Measurements from ENCODE around the gene SORCS2.

The SORCS2 gene

DNA sequence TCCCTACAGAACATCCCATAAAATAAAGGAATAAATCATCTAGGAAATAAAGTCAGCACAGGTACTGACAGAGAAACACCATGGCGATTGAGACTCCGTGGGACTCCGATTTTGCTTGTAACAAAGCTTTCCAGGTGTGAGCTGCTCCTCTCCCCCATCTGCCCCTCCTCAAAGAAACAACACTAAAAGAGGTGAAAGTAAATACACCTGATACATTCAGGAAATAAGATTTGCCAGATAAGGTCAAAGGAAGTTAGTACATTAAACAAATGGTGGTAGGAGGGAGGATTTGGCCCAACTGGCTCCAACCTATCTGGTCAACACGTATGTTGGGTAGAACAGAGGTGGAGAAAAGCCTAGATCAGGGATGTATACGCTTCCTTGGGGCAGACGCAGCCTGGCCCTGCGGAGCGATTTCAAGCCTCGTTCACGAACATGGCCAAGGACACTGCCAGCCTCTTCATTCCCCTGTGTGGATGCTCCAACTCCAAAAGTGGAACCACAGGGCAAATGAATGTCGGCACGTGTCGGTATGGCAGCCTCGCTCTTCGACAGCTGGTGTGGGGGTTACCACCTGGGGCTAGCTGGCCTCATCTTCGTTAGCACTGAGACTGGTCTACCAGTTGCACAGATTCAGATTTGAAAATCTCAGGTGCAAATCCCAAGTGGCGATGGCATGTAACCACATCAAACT lies 584.8 kb downstream of the SORCS2 start:
- no peaks in the 10 kb centered on the region for H3K9me3 ChIP-seq (ENCODE audit: control insufficient read depth, insufficient read depth, low read depth, low read length)
- H3K27ac ChIP-seq (ENCODE audit: low read depth, low read length) = no peak overlapping the region
- H3K36me3 ChIP-seq (ENCODE audit: control insufficient read depth, insufficient read depth, low read length) = peaks cover 86% of the 10 kb centered on the region
- H3K27me3 ChIP-seq (ENCODE audit: control insufficient read depth, insufficient read depth, low read length) = no peaks in the 10 kb centered on the region
- no peak overlapping the region for H3K9ac ChIP-seq (ENCODE audit: low read length)
- no peak overlapping the region for H3K4me3 ChIP-seq (ENCODE audit: low read depth, low read length)
- H3K4me1 ChIP-seq (ENCODE audit: control insufficient read depth, insufficient read depth, low read length) = peaks cover 3% of the 10 kb centered on the region; the same call in 1 of the 2 replicates

DNA sequence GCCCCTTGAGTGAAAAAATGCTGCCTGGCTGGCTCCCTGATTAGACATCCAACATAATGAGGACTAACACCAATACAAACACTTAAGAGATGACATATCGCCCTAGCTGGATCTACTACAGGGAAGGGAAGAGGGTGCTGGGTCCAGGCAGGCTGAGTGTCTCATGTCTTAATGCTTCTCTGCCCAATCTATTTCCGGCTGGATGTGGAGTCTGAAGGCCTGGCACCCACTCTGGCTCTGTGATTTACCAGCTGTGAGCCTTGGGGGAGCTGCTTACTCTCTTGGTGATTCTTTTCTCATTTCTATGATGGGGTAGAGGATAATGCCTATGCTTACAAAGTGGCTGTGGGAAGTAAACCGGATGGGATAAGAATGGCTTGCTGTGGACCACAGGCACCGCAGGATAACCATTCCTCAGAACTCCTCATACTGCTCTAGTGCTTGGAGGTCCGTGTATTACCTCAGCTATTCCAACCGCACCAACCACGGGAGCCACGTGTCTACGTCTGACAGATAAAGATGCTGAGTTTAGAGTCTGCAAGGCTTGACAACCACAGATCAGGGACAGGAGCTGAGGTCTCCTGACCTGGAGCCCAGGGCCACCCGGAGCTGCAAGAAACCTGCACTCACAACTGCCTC lies 585.7 kb downstream of the SORCS2 start:
- no peaks in the 10 kb centered on the region for H3K27me3 ChIP-seq (ENCODE audit: control insufficient read depth, insufficient read depth, low read length)
- H3K27ac ChIP-seq (ENCODE audit: low read depth, low read length) = no peak overlapping the region
- H3K36me3 ChIP-seq (ENCODE audit: control insufficient read depth, insufficient read depth, low read length) = peaks cover 80% of the 10 kb centered on the region

DNA sequence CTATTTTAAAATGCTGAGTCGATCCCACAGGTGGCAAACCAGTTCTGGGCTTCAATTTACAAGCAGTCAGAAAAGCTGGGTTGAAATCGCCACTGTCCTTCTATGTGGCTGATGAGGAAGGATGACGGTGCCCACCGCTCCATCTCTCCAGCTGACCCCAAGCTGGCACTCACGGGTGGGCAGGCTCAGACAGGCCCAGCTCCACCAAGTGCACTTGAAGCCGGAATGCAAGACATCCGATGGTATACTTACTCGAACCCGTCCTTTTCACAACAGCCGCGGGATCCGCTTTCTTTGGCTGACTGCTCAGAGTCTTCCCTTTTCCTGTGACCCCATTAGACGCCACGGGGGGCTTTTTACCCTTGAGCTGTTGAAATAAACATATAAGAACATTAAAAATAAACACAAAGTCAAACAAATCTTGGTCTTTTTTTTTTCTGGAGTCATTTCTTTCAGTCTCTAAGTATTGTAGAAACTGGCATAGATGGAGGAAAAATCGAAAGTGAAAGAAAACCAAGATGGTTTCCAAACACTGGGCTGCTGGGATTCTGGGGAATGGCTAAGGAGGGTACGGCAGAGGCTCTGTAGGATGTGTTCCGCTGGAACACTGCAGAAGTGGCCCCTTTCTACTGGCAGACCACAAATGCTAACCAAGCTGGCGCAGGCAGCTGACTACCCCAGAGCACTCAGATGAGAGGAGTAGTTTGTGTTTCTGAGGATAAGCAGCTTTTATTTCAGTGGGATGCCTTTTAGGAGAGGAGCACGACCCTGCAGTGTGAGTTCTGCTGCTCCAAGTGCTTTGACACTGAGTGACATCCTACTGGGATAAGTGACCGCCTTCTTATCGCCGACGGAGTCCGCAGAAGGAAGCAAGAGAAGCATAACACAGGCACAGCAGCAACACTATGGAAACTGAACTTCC lies 586.4 kb downstream of the SORCS2 start:
- Histone ChIP-seq H3K27me3 (ENCODE audit: control insufficient read depth, insufficient read depth, low read length) (no peaks in the 10 kb centered on the region), H3K4me1 (ENCODE audit: control insufficient read depth, insufficient read depth, low read length) (peaks cover 3% of the 10 kb centered on the region; the same call in 1 of the 2 replicates), H3K27ac (ENCODE audit: low read depth, low read length) (no peak overlapping the region), H3K36me3 (ENCODE audit: control insufficient read depth, insufficient read depth, low read length) (peaks cover 76% of the 10 kb centered on the region), H3K4me3 (ENCODE audit: low read depth, low read length) (no peak overlapping the region), H3K9me3 (ENCODE audit: control insufficient read depth, insufficient read depth, low read depth, low read length) (no peaks in the 10 kb centered on the region), H3K9ac (ENCODE audit: low read length) (no peak overlapping the region)

More for the DNA sequence above, 585.7 kb downstream of the SORCS2 start:
- Histone ChIP-seq H3K4me3 (ENCODE audit: low read depth, low read length) (no peak overlapping the region), H3K4me1 (ENCODE audit: control insufficient read depth, insufficient read depth, low read length) (peaks cover 3% of the 10 kb centered on the region; the same call in 1 of the 2 replicates), H3K9ac (ENCODE audit: low read length) (no peak overlapping the region), H3K9me3 (ENCODE audit: control insufficient read depth, insufficient read depth, low read depth, low read length) (no peaks in the 10 kb centered on the region)

DNA sequence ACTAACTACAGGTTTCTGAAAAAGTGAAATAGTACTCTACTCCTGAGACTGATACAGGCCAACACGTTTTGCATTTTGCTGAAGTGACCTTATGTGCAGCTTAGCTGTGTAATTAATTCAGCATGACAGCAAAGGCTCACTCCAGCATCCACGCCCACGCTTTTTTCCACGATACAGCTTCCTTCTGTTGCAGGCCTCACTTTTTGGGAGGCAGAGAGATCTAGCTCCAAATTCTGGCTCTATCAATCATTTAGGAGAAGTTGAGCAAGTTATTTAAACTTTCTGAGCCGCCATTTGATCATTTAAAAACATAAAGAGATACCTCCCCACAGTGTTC lies 587.1 kb downstream of the SORCS2 start:
- no peaks in the 10 kb centered on the region for H3K9me3 ChIP-seq (ENCODE audit: control insufficient read depth, insufficient read depth, low read depth, low read length)

DNA sequence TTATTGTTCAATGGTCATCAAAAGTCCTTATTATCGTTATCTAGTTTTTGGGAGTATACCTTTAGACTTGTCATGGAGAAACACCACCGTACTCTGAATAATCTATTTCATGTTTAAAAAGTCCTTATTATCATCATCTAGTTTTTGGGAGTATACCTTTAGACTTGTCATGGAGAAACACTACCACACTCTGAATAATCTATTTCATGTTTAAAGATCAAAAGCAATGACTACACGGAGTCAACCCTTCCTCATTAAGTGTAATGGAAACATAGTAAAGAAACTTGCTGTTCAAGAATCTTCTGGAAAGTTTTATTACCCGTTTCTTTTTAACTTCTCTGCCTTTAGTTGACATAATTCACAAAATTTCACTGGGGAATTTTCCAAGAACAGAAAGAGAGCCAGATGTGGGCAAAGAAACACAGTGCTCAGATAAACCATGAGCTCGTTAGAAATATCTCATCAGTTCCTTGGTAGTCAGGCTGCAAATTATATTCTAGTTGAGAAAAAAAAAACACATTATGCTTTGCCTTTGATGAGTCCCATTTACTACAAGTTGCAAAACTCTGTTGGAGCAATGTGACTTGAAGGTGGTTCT lies 588.5 kb downstream of the SORCS2 start:
- H3K4me1 ChIP-seq (ENCODE audit: control insufficient read depth, insufficient read depth, low read length) = no peaks in the 10 kb centered on the region
- no peak overlapping the region for H3K9ac ChIP-seq (ENCODE audit: low read length)
- no peak overlapping the region for H3K27ac ChIP-seq (ENCODE audit: low read depth, low read length)
- H3K4me3 ChIP-seq (ENCODE audit: low read depth, low read length) = no peak overlapping the region
- H3K36me3 ChIP-seq (ENCODE audit: control insufficient read depth, insufficient read depth, low read length) = peaks cover 79% of the 10 kb centered on the region
- no peaks in the 10 kb centered on the region for H3K27me3 ChIP-seq (ENCODE audit: control insufficient read depth, insufficient read depth, low read length)
- no peaks in the 10 kb centered on the region for H3K9me3 ChIP-seq (ENCODE audit: control insufficient read depth, insufficient read depth, low read depth, low read length)

More for the DNA sequence above, 587.1 kb downstream of the SORCS2 start:
- Histone ChIP-seq H3K4me3 (ENCODE audit: low read depth, low read length) (no peak overlapping the region), H3K4me1 (ENCODE audit: control insufficient read depth, insufficient read depth, low read length) (peaks cover 3% of the 10 kb centered on the region; the same call in 1 of the 2 replicates), H3K27ac (ENCODE audit: low read depth, low read length) (no peak overlapping the region; the same call in 1 of the 2 replicates), H3K9ac (ENCODE audit: low read length) (no peak overlapping the region), H3K36me3 (ENCODE audit: control insufficient read depth, insufficient read depth, low read length) (peaks cover 76% of the 10 kb centered on the region), H3K27me3 (ENCODE audit: control insufficient read depth, insufficient read depth, low read length) (no peaks in the 10 kb centered on the region)

DNA sequence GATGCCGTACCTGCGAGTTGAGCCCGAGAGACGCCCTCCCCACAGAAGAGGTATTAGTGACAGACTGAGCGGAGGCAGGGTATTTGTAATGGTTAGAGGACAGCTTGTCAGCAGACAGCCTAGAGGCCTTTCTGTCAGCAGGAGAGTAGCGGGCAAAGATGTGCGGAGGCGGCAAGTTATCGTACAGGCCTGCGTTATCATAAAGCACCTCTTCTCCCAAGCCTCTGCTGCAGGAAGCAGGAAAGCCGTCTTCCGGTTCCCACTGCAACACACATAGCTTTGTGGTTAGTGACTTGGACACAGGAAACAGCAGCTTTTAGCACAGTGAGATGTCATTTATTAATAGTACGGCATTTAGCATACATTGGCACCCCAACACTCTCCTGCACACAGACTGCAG lies 589.0 kb downstream of the SORCS2 start:
- H3K36me3 ChIP-seq (ENCODE audit: control insufficient read depth, insufficient read depth, low read length) = peaks cover 80% of the 10 kb centered on the region
- no peaks in the 10 kb centered on the region for H3K27me3 ChIP-seq (ENCODE audit: control insufficient read depth, insufficient read depth, low read length)
- H3K27ac ChIP-seq (ENCODE audit: low read depth, low read length) = no peak overlapping the region
- no peaks in the 10 kb centered on the region for H3K4me1 ChIP-seq (ENCODE audit: control insufficient read depth, insufficient read depth, low read length)
- H3K9me3 ChIP-seq (ENCODE audit: control insufficient read depth, insufficient read depth, low read depth, low read length) = no peaks in the 10 kb centered on the region
- no peak overlapping the region for H3K9ac ChIP-seq (ENCODE audit: low read length)
- no peak overlapping the region for H3K4me3 ChIP-seq (ENCODE audit: low read depth, low read length)

DNA sequence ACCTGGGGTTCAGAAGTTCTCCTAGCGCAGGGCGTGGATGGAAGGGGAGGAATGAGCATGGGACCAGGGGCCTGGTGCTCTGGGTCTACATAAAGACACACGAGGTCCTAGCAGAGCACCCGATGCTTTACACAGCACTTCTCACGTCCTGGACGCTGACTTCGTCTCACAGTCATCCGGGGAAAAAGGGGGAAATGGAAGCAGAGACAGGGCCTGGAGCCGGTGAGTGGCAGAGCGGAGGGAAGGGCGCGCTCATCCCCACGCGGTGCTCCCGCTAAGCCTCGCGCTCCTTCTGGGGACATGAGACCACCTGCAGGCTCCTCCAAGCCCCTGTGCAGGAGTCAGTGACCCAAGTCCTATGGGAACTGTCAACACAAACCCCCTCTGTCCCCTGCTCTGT lies 589.7 kb downstream of the SORCS2 start:
- Histone ChIP-seq H3K4me1 (ENCODE audit: control insufficient read depth, insufficient read depth, low read length) (no peaks in the 10 kb centered on the region), H3K4me3 (ENCODE audit: low read depth, low read length) (no peak overlapping the region), H3K9me3 (ENCODE audit: control insufficient read depth, insufficient read depth, low read depth, low read length) (no peaks in the 10 kb centered on the region), H3K27ac (ENCODE audit: low read depth, low read length) (no peak overlapping the region), H3K36me3 (ENCODE audit: control insufficient read depth, insufficient read depth, low read length) (peaks cover 74% of the 10 kb centered on the region), H3K27me3 (ENCODE audit: control insufficient read depth, insufficient read depth, low read length) (no peaks in the 10 kb centered on the region), H3K9ac (ENCODE audit: low read length) (no peak overlapping the region)

DNA sequence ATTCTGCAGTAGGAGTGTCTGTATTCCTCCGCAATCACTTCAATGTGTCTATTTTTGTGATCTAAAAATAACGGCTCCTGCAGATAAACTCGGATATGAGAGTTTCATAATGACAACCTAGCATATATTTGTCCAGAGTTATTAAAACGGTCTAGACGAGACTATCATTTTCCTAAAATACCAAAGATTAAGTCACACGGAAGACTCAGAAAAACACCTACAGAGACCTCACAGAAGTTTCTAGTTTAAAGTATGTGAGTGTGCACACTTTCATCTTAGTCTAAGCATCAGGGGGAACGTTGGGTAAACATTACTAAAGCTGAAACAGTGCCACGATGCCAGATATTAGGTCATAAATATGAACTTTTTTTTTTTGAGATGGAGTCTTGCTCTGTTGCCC lies 590.4 kb downstream of the SORCS2 start:
- H3K27me3 ChIP-seq (ENCODE audit: control insufficient read depth, insufficient read depth, low read length) = no peaks in the 10 kb centered on the region
- no peaks in the 10 kb centered on the region for H3K4me1 ChIP-seq (ENCODE audit: control insufficient read depth, insufficient read depth, low read length)
- no peak overlapping the region for H3K4me3 ChIP-seq (ENCODE audit: low read depth, low read length)
- H3K9ac ChIP-seq (ENCODE audit: low read length) = no peak overlapping the region
- peaks cover 71% of the 10 kb centered on the region for H3K36me3 ChIP-seq (ENCODE audit: control insufficient read depth, insufficient read depth, low read length)
- no peak overlapping the region for H3K27ac ChIP-seq (ENCODE audit: low read depth, low read length)
- H3K9me3 ChIP-seq (ENCODE audit: control insufficient read depth, insufficient read depth, low read depth, low read length) = no peaks in the 10 kb centered on the region

DNA sequence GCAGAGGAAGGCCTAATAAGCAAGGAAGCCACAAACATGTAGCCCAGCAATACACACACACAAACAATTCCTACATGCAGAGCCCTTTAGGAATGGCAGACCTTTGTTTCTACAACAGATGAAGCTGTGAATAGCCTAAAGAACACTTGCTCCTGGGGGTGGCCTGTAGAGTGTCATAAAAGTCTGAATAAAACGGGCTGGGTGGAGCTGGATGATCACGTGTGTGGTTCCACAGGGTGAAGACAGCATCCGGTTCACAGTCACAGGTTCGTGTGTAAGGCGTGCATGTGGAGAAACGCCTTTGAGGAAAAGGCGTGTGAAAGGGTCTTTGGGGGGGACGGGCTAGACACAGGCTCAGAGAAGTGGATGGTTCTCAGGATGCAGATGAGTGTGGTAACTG lies 591.2 kb downstream of the SORCS2 start:
- Histone ChIP-seq H3K27ac (ENCODE audit: low read depth, low read length) (no peak overlapping the region), H3K36me3 (ENCODE audit: control insufficient read depth, insufficient read depth, low read length) (peaks cover 63% of the 10 kb centered on the region), H3K9ac (ENCODE audit: low read length) (no peak overlapping the region), H3K9me3 (ENCODE audit: control insufficient read depth, insufficient read depth, low read depth, low read length) (no peaks in the 10 kb centered on the region), H3K27me3 (ENCODE audit: control insufficient read depth, insufficient read depth, low read length) (no peaks in the 10 kb centered on the region), H3K4me3 (ENCODE audit: low read depth, low read length) (no peak overlapping the region), H3K4me1 (ENCODE audit: control insufficient read depth, insufficient read depth, low read length) (no peaks in the 10 kb centered on the region)

DNA sequence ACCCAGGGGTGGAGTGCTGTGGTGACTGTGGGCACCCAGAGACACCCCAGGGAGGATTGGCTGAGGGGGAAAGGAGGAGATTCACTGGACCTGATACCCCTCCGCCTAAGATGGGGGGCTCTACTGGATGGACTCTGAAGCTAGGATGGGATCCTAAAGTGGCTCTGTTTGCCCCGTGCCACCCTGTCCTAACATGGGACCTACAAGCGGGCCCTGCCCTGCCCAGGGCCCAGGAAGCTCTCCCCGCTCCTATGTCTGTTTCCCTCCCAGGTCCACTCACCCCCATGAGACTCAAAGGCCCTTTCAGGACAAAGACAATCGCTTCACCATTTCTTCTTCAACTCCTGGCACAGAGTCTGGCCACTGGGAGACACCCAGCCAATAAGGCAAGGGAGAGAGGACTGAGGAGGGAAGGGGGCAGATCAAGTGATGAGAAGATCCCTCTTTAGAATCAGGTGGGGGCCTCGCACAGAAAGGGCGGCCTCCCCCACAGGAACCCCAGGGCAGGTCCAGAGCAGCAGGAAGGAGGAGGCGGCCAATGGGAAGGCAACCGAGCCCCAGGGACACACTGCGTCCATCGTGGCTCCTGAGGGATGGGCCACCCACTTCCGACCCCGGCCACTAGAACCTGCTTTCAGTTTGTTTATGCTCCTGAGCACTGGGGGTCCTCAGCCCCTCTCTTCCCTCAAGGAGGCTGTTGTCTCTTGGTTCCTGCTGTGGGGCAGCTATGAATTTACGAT lies 592.0 kb downstream of the SORCS2 start:
- H3K9me3 ChIP-seq (ENCODE audit: control insufficient read depth, insufficient read depth, low read depth, low read length) = no peaks in the 10 kb centered on the region
- H3K9ac ChIP-seq (ENCODE audit: low read length) = no peak overlapping the region
- peaks cover 57% of the 10 kb centered on the region for H3K36me3 ChIP-seq (ENCODE audit: control insufficient read depth, insufficient read depth, low read length)
- H3K27ac ChIP-seq (ENCODE audit: low read depth, low read length) = no peak overlapping the region
- H3K4me1 ChIP-seq (ENCODE audit: control insufficient read depth, insufficient read depth, low read length) = no peaks in the 10 kb centered on the region
- no peak overlapping the region for H3K4me3 ChIP-seq (ENCODE audit: low read depth, low read length)
- H3K27me3 ChIP-seq (ENCODE audit: control insufficient read depth, insufficient read depth, low read length) = no peaks in the 10 kb centered on the region
